HepG2 (cell line): ENCODE results near the gene AS3MT. TPM values are rescaled to one million over a fixed set of nuclear protein-coding genes. Genes with fewer than 3 reads are reported as not detected.
A peak's percentile ranks its signal among the peaks of the same experiment; 100 is the strongest.

ENCODE experiments used
- ATAC-seq: fragments of 200-7000 bp; cut with Tn5 transposase; 3 replicates; pipeline ENCODE4 v1.9.1; 2020; ENCODE audit warnings: mild to moderate bottlenecking, moderate library complexity
- BruUV-seq: library from RNA; stranded (reverse); fragments of 400-500 nt; replicated peaks from 2 replicates; lab custom pipeline; 2021; lab: Mats Ljungman, UMichigan
- CTCF ChIA-PET: fragments of 300-600 bp; formaldehyde crosslinking; extraction: SDS; loops from one replicate; lab custom pipeline; 2021; ENCODE audit warnings: low total read pairs, inconsistent platforms, low intra/inter-chr PET ratio; lab: Yijun Ruan, JAX
- POLR2A ChIA-PET: fragments of 350-600 bp; sonication (Branson Sonifier 250); formaldehyde crosslinking; loops from one replicate; lab custom pipeline; 2020; ENCODE audit warnings: antibody characterized with exemption, inconsistent platforms; lab: Yijun Ruan, JAX
- DNase-seq: peaks from one replicate; pipeline ENCODE4 v3.0.0-alpha.2; 2015; ENCODE audit warnings: low spot score
- FAIRE-seq: peaks from 3 replicates; lab custom pipeline; 2011; peaks lifted over from hg19 to GRCh38; lab: Jason Lieb, UNC
- H2AFZ ChIP-seq: one replicate; pipeline ENCODE4 v1.6.1; 2011; ENCODE audit warnings: low read length, inconsistent platforms
- H3K27ac ChIP-seq: fragments of 300-600 bp; 3 replicates; pipeline ENCODE4 v1.8.0; 2011; ENCODE audit warnings: mixed run types, mild to moderate bottlenecking, mixed read lengths, low read length, inconsistent platforms; ENCODE audit not compliant: insufficient read depth; ENCODE audit errors: extremely low read length
- H3K27me3 ChIP-seq, 2 experiments: fragments of 200-600 bp in 1 of 2; 2 replicates in 1 of 2; 3 replicates in 1 of 2; pipeline versions ENCODE4 v1.6.0 to v1.8.0; 2011; ENCODE audit warnings: low read length in 2 of 2, mild to moderate bottlenecking in 2 of 2, moderate library complexity in 2 of 2, inconsistent platforms in 1 of 2; ENCODE audit not compliant: insufficient read depth in 2 of 2, control insufficient read depth in 1 of 2
- H3K36me3 ChIP-seq, 2 experiments: fragments of 200-600 bp in 1 of 2; replicated peaks in 1 of 2; 2 replicates in 1 of 2; 3 replicates in 1 of 2; pipeline versions ENCODE4 v1.5.1 to v1.8.0; 2011; ENCODE audit warnings: low read length in 2 of 2, inconsistent platforms in 1 of 2; ENCODE audit not compliant: insufficient read depth in 2 of 2, control insufficient read depth in 1 of 2
- H3K4me1 ChIP-seq: 2 replicates; pipeline ENCODE4 v1.5.1; 2012; ENCODE audit warnings: low read length, inconsistent platforms; ENCODE audit not compliant: insufficient read depth
- H3K4me2 ChIP-seq: 2 replicates; pipeline ENCODE4 v1.6.0; 2011; ENCODE audit warnings: low read depth, low read length, inconsistent platforms
- H3K4me3 ChIP-seq, 3 experiments: fragments of 200-600 bp in 1 of 3; sonication (generic), shearing (Covaris generic) in 1 of 3; replicated peaks in 1 of 3; 2 replicates each; pipeline ENCODE4 v1.5.1; 2011 to 2016; ENCODE audit warnings: low read length in 3 of 3, inconsistent platforms in 2 of 3, low read depth in 2 of 3, mild to moderate bottlenecking in 2 of 3, control low read depth in 1 of 3, mixed read lengths in 1 of 3; ENCODE audit not compliant: insufficient read depth in 1 of 3
- H3K79me2 ChIP-seq: one replicate; pipeline ENCODE4 v1.6.1; 2011; ENCODE audit warnings: low read length, inconsistent platforms; ENCODE audit not compliant: insufficient read depth
- H3K9ac ChIP-seq: 2 replicates; pipeline ENCODE4 v1.6.0; 2011; ENCODE audit warnings: mild to moderate bottlenecking, low read depth, low read length, inconsistent platforms; ENCODE audit not compliant: insufficient read depth
- H3K9me3 ChIP-seq: 2 replicates; pipeline ENCODE4 v1.5.1; 2012; ENCODE audit warnings: mild to moderate bottlenecking, low read length
- H4K20me1 ChIP-seq: 2 replicates; pipeline ENCODE4 v1.6.0; 2011; ENCODE audit warnings: inconsistent platforms, mild to moderate bottlenecking, low read length, moderate library complexity; ENCODE audit not compliant: insufficient read depth
- BCL6 ChIP-seq: IDR thresholded peaks from 2 replicates; pipeline ENCODE4 v1.6.1; 2016; ENCODE audit warnings: missing genetic modification reagents, missing compliant biosample characterization
- CREB1 ChIP-seq, 2 experiments: fragments of 450-650 bp in 1 of 2; IDR thresholded peaks; 2 replicates each; pipeline ENCODE4 v1.6.1; 2016 to 2017; ENCODE audit warnings: control low read depth in 1 of 2, mild to moderate bottlenecking in 1 of 2, missing compliant biosample characterization in 1 of 2, missing genetic modification characterization in 1 of 2
- GABPA ChIP-seq, 2 experiments: IDR thresholded peaks; 2 replicates each; pipeline ENCODE4 v1.6.1; 2011 to 2016; ENCODE audit warnings: low read depth in 2 of 2, low read length in 1 of 2, missing biosample characterization in 1 of 2, missing genetic modification characterization in 1 of 2
- GATAD2A ChIP-seq: IDR thresholded peaks from 2 replicates; pipeline ENCODE4 v1.6.1; 2016
- HHEX ChIP-seq: IDR thresholded peaks from 2 replicates; pipeline ENCODE4 v1.6.1; 2016; ENCODE audit warnings: control low read depth
- LRRFIP1 ChIP-seq: sonication (generic); formaldehyde crosslinking; conservative IDR thresholded peaks from 2 replicates; pipeline ENCODE4 v1.4.0; 2020; ENCODE audit warnings: missing genetic modification reagents
- MLX ChIP-seq: IDR thresholded peaks from 2 replicates; pipeline ENCODE4 v1.6.1; 2016
- PHF21A ChIP-seq: sonication (generic); formaldehyde crosslinking; IDR thresholded peaks from 2 replicates; pipeline ENCODE4 v1.5.0; 2020; ENCODE audit warnings: mild to moderate bottlenecking, missing genetic modification reagents
- SIX1 ChIP-seq: sonication (generic); formaldehyde crosslinking; IDR thresholded peaks from 2 replicates; pipeline ENCODE4 v1.4.0; 2020; ENCODE audit warnings: missing genetic modification reagents, borderline replicate concordance
- SOX13 ChIP-seq, 3 experiments: fragments of 450-650 bp in 1 of 3; sonication (generic) in 1 of 3; formaldehyde crosslinking in 1 of 3; IDR thresholded peaks in 2 of 3; conservative IDR thresholded peaks in 1 of 3; 2 replicates each; pipeline versions ENCODE4 v1.5.0 to v1.6.1; 2016 to 2020; ENCODE audit warnings: antibody characterized with exemption in 1 of 3, mild to moderate bottlenecking in 1 of 3, missing compliant biosample characterization in 1 of 3, missing genetic modification reagents in 1 of 3, moderate library complexity in 1 of 3
- SOX5 ChIP-seq: IDR thresholded peaks from 2 replicates; pipeline ENCODE4 v1.6.1; 2016; ENCODE audit warnings: borderline replicate concordance
- SOX6 ChIP-seq, 2 experiments: fragments of 450-650 bp in 1 of 2; sonication (generic) in 1 of 2; formaldehyde crosslinking in 1 of 2; IDR thresholded peaks; 2 replicates each; pipeline versions ENCODE4 v1.4.0 to v1.6.1; 2017 to 2020; ENCODE audit warnings: antibody characterized with exemption in 1 of 2, mild to moderate bottlenecking in 1 of 2, missing genetic modification reagents in 1 of 2
- TBX3 ChIP-seq: fragments of 450-650 bp; IDR thresholded peaks from 2 replicates; pipeline ENCODE4 v1.6.1; 2017; ENCODE audit warnings: antibody characterized with exemption, mild to moderate bottlenecking, inconsistent platforms, borderline replicate concordance
- TEAD2 ChIP-seq: sonication (generic); formaldehyde crosslinking; IDR thresholded peaks from 2 replicates; pipeline ENCODE4 v1.9.0; 2021; ENCODE audit warnings: missing genetic modification reagents
- XRCC5 ChIP-seq: fragments of 200-400 bp; formaldehyde crosslinking; optimal IDR thresholded peaks from 2 replicates; pipeline ENCODE3; 2017; ENCODE audit warnings: mild to moderate bottlenecking, low read length
- ZNF772 ChIP-seq: sonication (generic); formaldehyde crosslinking; IDR thresholded peaks from 2 replicates; pipeline ENCODE4 v1.5.0; 2020; ENCODE audit warnings: mild to moderate bottlenecking, missing genetic modification reagents
- ZSCAN21 ChIP-seq: sonication (generic); formaldehyde crosslinking; IDR thresholded peaks from 2 replicates; pipeline ENCODE4 v1.8.0; 2022; ENCODE audit warnings: mild to moderate bottlenecking, missing genetic modification reagents, moderate library complexity, borderline replicate concordance
- WGBS: methylation state at CpG from one replicate; pipeline ENCODE4 v1.1.6; 2017; ENCODE audit warnings: low lambda C conversion rate; 5-methylcytosine and 5-hydroxymethylcytosine counted together
- in situ Hi-C: cut with HindIII; loops from 2 replicates; pipeline ENCODE4 v1.10.0; 2017; ENCODE audit warnings: low pct_unique_long_range_greater_than_20kb; ENCODE audit not compliant: extremely low pct_ligation_motif_present
- intact Hi-C: fragments of 100-400 bp; cut with micrococcal nuclease; formaldehyde crosslinking; loops from one replicate; pipeline ENCODE4 v1.10.0; 2022; ENCODE audit not compliant: unreplicated experiment
- polyA plus RNA-seq, 8 experiments: library from polyadenylated mRNA; depleted of rRNA in 3 of 8; stranded (reverse) in 7 of 8; unstranded in 1 of 8; fragments of >200 nt; fragmentation: Illumina TruSeq in 4 of 8; extraction: Trizol in 4 of 8; gene quantifications; 2 replicates each; pipeline versions ENCODE4 v1.2.1 to v1.2.3, GENCODE V29; 2011 to 2016; ENCODE audit warnings: low read depth in 4 of 8, missing spikeins in 1 of 8, mixed read lengths in 1 of 8; ENCODE audit not compliant: insufficient read depth in 1 of 8
- total RNA-seq, 5 experiments: library from RNA; depleted of rRNA; stranded (reverse); fragments of >200 nt; fragmentation: Illumina TruSeq; extraction: Trizol; gene quantifications; 2 replicates each; pipeline ENCODE4 v1.2.3, GENCODE V29; 2016; ENCODE audit warnings: low read depth in 1 of 5
- TF ChIP-seq, protein P1 (sequence below): sonication (generic); formaldehyde crosslinking; IDR thresholded peaks from 2 replicates; pipeline ENCODE4 v1.8.1; 2023; ENCODE audit warnings: mild to moderate bottlenecking, inconsistent platforms, moderate library complexity, missing genetic modification reagents, borderline replicate concordance
- TF ChIP-seq, protein P2 (sequence below): fragments of 450-650 bp; IDR thresholded peaks from 2 replicates; pipeline ENCODE4 v1.6.1; 2017

AS3MT gene
- total and polyA plus RNA-seq, 2 of the 13 experiments (the other 11 are each of a cell fraction or from before 2014, with no cell fraction given) = 8.7 to 17.4 TPM

- no peak overlapping the region for H3K9ac ChIP-seq
- no peak for FAIRE-seq
- H3K4me1 ChIP-seq = peaks cover 12% of the 10 kb centered on the region
- in situ Hi-C loops = no loop called here
- 35% methylated on average over 2 of the region's 2 CpGs for WGBS
- no peak overlapping the region for H2AFZ ChIP-seq
- H3K4me3 ChIP-seq = no peak overlapping the region
- no peaks in the 10 kb centered on the region for H3K27me3 ChIP-seq
- BruUV-seq = no TSS peak
- H3K9me3 ChIP-seq = no peaks in the 10 kb centered on the region
- intact Hi-C loops = no loop called here
- peak; percentile 83 for ATAC-seq
- peak overlapping the region; percentile 39 for H3K27ac ChIP-seq
- 0 out of 2 replicates have a peak overlapping the region, but pooled peaks have one; percentile 1 for H3K4me2 ChIP-seq
- H4K20me1 ChIP-seq = no peaks in the 10 kb centered on the region
- H3K36me3 ChIP-seq = peaks cover 0 to 2% of the 10 kb centered on the region in 2 experiments; a peak in 2 of 5 replicates
- CTCF ChIA-PET = no interaction called here
- no peaks in the 10 kb centered on the region for H3K79me2 ChIP-seq
- DNase-seq = peak; percentile 19
- POLR2A ChIA-PET = interaction anchor here (1.0 kb wide), 1 partner anchor 27 kb away, joined by 4 read pairs; no protein-coding TSS in a partner anchor
- TF ChIP-seq SIX1 = peak; percentile 75
- TF ChIP-seq, protein P1, sequence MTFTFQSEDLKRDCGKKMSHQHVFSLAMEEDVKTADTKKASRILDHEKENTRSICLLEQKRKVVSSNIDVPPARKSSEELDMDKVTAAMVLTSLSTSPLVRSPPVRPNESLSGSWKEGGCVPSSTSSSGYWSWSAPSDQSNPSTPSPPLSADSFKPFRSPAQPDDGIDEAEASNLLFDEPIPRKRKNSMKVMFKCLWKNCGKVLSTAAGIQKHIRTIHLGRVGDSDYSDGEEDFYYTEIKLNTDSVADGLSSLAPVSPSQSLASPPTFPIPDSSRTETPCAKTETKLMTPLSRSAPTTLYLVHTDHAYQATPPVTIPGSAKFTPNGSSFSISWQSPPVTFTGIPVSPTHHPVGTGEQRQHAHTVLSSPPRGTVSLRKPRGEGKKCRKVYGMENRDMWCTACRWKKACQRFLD (CRISPR knock-in tag) = no peak
- 0 out of 2 replicates have a peak, but pooled peaks have one; percentile 55 for TF ChIP-seq HHEX
- TF ChIP-seq PHF21A = 0 out of 2 replicates have a peak, but pooled peaks have one; percentile 30
- TF ChIP-seq, protein P2, sequence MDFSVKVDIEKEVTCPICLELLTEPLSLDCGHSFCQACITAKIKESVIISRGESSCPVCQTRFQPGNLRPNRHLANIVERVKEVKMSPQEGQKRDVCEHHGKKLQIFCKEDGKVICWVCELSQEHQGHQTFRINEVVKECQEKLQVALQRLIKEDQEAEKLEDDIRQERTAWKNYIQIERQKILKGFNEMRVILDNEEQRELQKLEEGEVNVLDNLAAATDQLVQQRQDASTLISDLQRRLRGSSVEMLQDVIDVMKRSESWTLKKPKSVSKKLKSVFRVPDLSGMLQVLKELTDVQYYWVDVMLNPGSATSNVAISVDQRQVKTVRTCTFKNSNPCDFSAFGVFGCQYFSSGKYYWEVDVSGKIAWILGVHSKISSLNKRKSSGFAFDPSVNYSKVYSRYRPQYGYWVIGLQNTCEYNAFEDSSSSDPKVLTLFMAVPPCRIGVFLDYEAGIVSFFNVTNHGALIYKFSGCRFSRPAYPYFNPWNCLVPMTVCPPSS = no peak
- TF ChIP-seq GABPA (IDR thresholded peaks at IDR 0.05; ENCODE audit: low read depth, low read length) = no peak
- 0 out of 2 replicates have a peak, but pooled peaks have one; percentile 12 for TF ChIP-seq GABPA (CRISPR knock-in tag; IDR thresholded peaks at IDR 0.05; ENCODE audit: low read depth)
- TF ChIP-seq SOX13 (IDR thresholded peaks at IDR 0.05) = no peak
- TF ChIP-seq SOX13 (CRISPR knock-in tag; conservative IDR thresholded peaks at IDR 0.05 in 1 of 2, IDR thresholded peaks at IDR 0.05 in 1 of 2) = peak in 1 of 2 experiments; percentile 75; a peak in 2 of 4 replicates
- peak; percentile 48; the same call in 1 of the 2 replicates for TF ChIP-seq SOX5
- 0 out of 2 replicates have a peak, but pooled peaks have one; percentile 13 for TF ChIP-seq TBX3
- peak; percentile 78 for TF ChIP-seq BCL6 (CRISPR knock-in tag)
- peak; percentile 73 for TF ChIP-seq GATAD2A (CRISPR knock-in tag)
- no peak for TF ChIP-seq ZSCAN21 (CRISPR knock-in tag)
- TF ChIP-seq SOX6 (IDR thresholded peaks at IDR 0.05) = no peak
- peak; percentile 88 for TF ChIP-seq SOX6 (CRISPR knock-in tag; IDR thresholded peaks at IDR 0.05)
- no peak for TF ChIP-seq ZNF772 (CRISPR knock-in tag)
- TF ChIP-seq XRCC5 = no peak
- TF ChIP-seq LRRFIP1 (CRISPR knock-in tag) = no peak
- no peak for TF ChIP-seq MLX
- no peak for TF ChIP-seq CREB1 (IDR thresholded peaks at IDR 0.05)
- TF ChIP-seq CREB1 (CRISPR knock-in tag; IDR thresholded peaks at IDR 0.05) = peak; percentile 55
- TF ChIP-seq TEAD2 = no peak
Observed at GRCh38 chr10:102876747-102877153, 7.5 kb downstream of the AS3MT start.
